Measurements from ENCODE around the gene BSCL2. TPM values are rescaled to one million over a fixed set of nuclear protein-coding genes. Genes with fewer than 3 reads are reported as not detected.

The BSCL2 gene
- total RNA-seq, 1 experiment from 2014 or later: 77.4 TPM

GRCh38 chr11:62702246-62702645 lies 5.0 kb downstream of the BSCL2 start:
- H2BK12ac ChIP-seq (ENCODE audit: insufficient read length, low read depth, low read length): no peak overlapping the region
- no peak overlapping the region for H2AFZ ChIP-seq (ENCODE audit: low read length)
- no peak overlapping the region for H2BK120ac ChIP-seq (ENCODE audit: low read depth, low read length, poor library complexity, severe bottlenecking)
- no peak overlapping the region for H4K5ac ChIP-seq (ENCODE audit: insufficient read length, low read depth, low read length)
- H2BK15ac ChIP-seq (ENCODE audit: low read depth, low read length): no peak overlapping the region
- H3K18ac ChIP-seq (ENCODE audit: insufficient read length, low read depth, low read length): no peak overlapping the region
- H3K23ac ChIP-seq (ENCODE audit: insufficient read length, low read depth, low read length): no peak overlapping the region
- TF ChIP-seq CTCF (conservative IDR thresholded peaks at IDR 0.05): no peak
- H3K27me3 Mint-ChIP-seq (ENCODE audit: low read depth): no peaks in the 10 kb centered on the region
- WGBS (ENCODE audit: extremely low coverage, insufficient read length, low lambda C conversion rate): no CpG with 5 or more reads among the region's 11 CpGs
- H3K9me3 Mint-ChIP-seq: no peaks in the 10 kb centered on the region
- H3K27me3 ChIP-seq (ENCODE audit: insufficient read depth, low read length): no peaks in the 10 kb centered on the region
- peak overlapping the region in 2 of 3 experiments; percentile 16 to 68; a peak in 3 of 7 replicates for H3K27ac Mint-ChIP-seq
- DNase-seq: no peak
- no peak overlapping the region for H2AK5ac ChIP-seq (ENCODE audit: insufficient read length, low read length)
- no peaks in the 10 kb centered on the region; the same call in 1 of the 2 replicates for H3K79me2 ChIP-seq (ENCODE audit: insufficient read depth, low read length)
- no peaks in the 10 kb centered on the region for H3K4me1 ChIP-seq (ENCODE audit: insufficient read depth, low read length)
- peaks cover 10% of the 10 kb centered on the region for H3K23me2 ChIP-seq (ENCODE audit: insufficient read length, low read depth, low read length, poor library complexity, severe bottlenecking)
- no peak overlapping the region for H3K4me2 ChIP-seq (ENCODE audit: insufficient read depth, insufficient read length, low read length)
- no peak overlapping the region for H3K9ac ChIP-seq (ENCODE audit: extremely low read depth, insufficient read length, low read length)
- H3K4ac ChIP-seq (ENCODE audit: low read depth, low read length): no peak overlapping the region
- H4K8ac ChIP-seq (replicated peaks; ENCODE audit: insufficient read length, low read depth, low read length): no peak overlapping the region
- no peaks in the 10 kb centered on the region for H4K20me1 ChIP-seq (ENCODE audit: control insufficient read depth, insufficient read depth, insufficient read length)
- H3K4me3 Mint-ChIP-seq: no peak overlapping the region; a peak in 1 of 5 replicates
- H3K9me3 ChIP-seq (ENCODE audit: control insufficient read depth, low read depth, low read length): no peaks in the 10 kb centered on the region
- H3K56ac ChIP-seq (ENCODE audit: insufficient read length, low read depth, low read length): no peak overlapping the region
- H3K79me1 ChIP-seq (ENCODE audit: insufficient read depth, low read depth, low read length, poor library complexity, severe bottlenecking): no peaks in the 10 kb centered on the region
- peaks cover 14 to 15% of the 10 kb centered on the region in 2 experiments for H3K4me1 Mint-ChIP-seq
- no peak overlapping the region for H3T11ph ChIP-seq (ENCODE audit: low read length)
- H2BK20ac ChIP-seq (ENCODE audit: low read depth, low read length, poor library complexity, severe bottlenecking): no peak overlapping the region
- no peak overlapping the region for H4K91ac ChIP-seq (ENCODE audit: insufficient read length, low read depth, low read length)
- no peak overlapping the region for H3K14ac ChIP-seq (ENCODE audit: insufficient read depth, low read length)
- H3K27ac ChIP-seq (ENCODE audit: insufficient read length, low read depth, low read length): no peak overlapping the region
- H2BK5ac ChIP-seq (ENCODE audit: insufficient read length, low read length): no peak overlapping the region
- peaks cover 23 to 42% (median 32%) of the 10 kb centered on the region in 3 experiments; a peak in 6 of 7 replicates for H3K36me3 Mint-ChIP-seq (ENCODE audit: insufficient read depth in 1 of 3, low read depth in 3 of 3)
